GM23248 (cell line): ENCODE results near the gene CEP350. TPM values are rescaled to one million over a fixed set of nuclear protein-coding genes. Genes with fewer than 3 reads are reported as not detected.
A peak's percentile ranks its signal among the peaks of the same experiment; 100 is the strongest.

Experiments used
- DNase-seq: peaks from one replicate; pipeline ENCODE4 v3.0.0-alpha.2; 2015
- H2AFZ ChIP-seq: fragments of 200-600 bp; sonication (generic); 2 replicates; pipeline ENCODE4 v1.6.1; 2016; ENCODE audit warnings: antibody characterized with exemption
- H3F3A ChIP-seq: fragments of 200-600 bp; sonication (generic); 2 replicates; pipeline ENCODE4 v1.6.1; 2016; ENCODE audit warnings: mild to moderate bottlenecking, antibody characterized with exemption, mixed run types; ENCODE audit not compliant: insufficient read depth
- H3K27ac ChIP-seq: fragments of 200-600 bp; sonication (generic); 2 replicates; pipeline ENCODE4 v1.5.1; 2016; ENCODE audit warnings: mild to moderate bottlenecking
- H3K27me3 ChIP-seq: fragments of 200-600 bp; sonication (generic); replicated peaks from 2 replicates; pipeline ENCODE4 v1.6.1; 2016; ENCODE audit warnings: mild to moderate bottlenecking; ENCODE audit not compliant: insufficient read depth
- H3K36me3 ChIP-seq: fragments of 200-600 bp; sonication (generic); 2 replicates; pipeline ENCODE4 v1.6.1; 2016; ENCODE audit warnings: low read depth, mild to moderate bottlenecking
- H3K4me1 ChIP-seq: fragments of 200-600 bp; sonication (generic); 2 replicates; pipeline ENCODE4 v1.6.1; 2016; ENCODE audit warnings: mild to moderate bottlenecking; ENCODE audit not compliant: insufficient read depth
- H3K4me2 ChIP-seq: fragments of 200-600 bp; sonication (generic); one replicate; pipeline ENCODE4 v1.6.1; 2016; ENCODE audit warnings: mild to moderate bottlenecking; ENCODE audit not compliant: unreplicated experiment
- H3K4me3 ChIP-seq: fragments of 200-600 bp; sonication (generic); 2 replicates; pipeline ENCODE4 v1.5.1; 2016; ENCODE audit warnings: mild to moderate bottlenecking
- H3K79me2 ChIP-seq: fragments of 200-600 bp; sonication (generic); 2 replicates; pipeline ENCODE4 v1.6.1; 2016; ENCODE audit warnings: mild to moderate bottlenecking; ENCODE audit not compliant: insufficient read depth
- H3K9ac ChIP-seq: fragments of 200-600 bp; sonication (generic); 2 replicates; pipeline ENCODE4 v1.6.1; 2016; ENCODE audit warnings: mild to moderate bottlenecking
- H3K9me2 ChIP-seq: fragments of 200-600 bp; sonication (generic); 2 replicates; pipeline ENCODE4 v1.6.1; 2016; ENCODE audit warnings: mixed run types, mild to moderate bottlenecking, moderate library complexity; ENCODE audit not compliant: insufficient read depth
- H3K9me3 ChIP-seq: fragments of 200-600 bp; sonication (generic); one replicate; pipeline ENCODE4 v1.6.1; 2017; ENCODE audit warnings: low read depth
- H4K20me1 ChIP-seq: fragments of 200-600 bp; sonication (generic); 2 replicates; pipeline ENCODE4 v1.6.0; 2016; ENCODE audit not compliant: insufficient read depth
- EZH2 ChIP-seq: fragments of 200-600 bp; sonication (generic); IDR thresholded peaks from 2 replicates; pipeline ENCODE4 v1.6.1; 2018; ENCODE audit warnings: antibody characterized with exemption, mild to moderate bottlenecking; ENCODE audit not compliant: insufficient read depth, poor library complexity, severe bottlenecking
- EZH2phosphoT487 ChIP-seq: fragments of 200-600 bp; sonication (generic); IDR thresholded peaks from 2 replicates; pipeline ENCODE4 v1.6.1; 2018; ENCODE audit warnings: antibody characterized with exemption, moderate library complexity, mild to moderate bottlenecking, low read depth; ENCODE audit not compliant: insufficient read depth
- WGBS, 2 experiments: methylation state at CpG; one replicate each; pipeline ENCODE4 v1.1.6; 2015 to 2017; ENCODE audit warnings: low lambda C conversion rate in 2 of 2, low coverage in 1 of 2; ENCODE audit errors: missing lambda C conversion rate in 2 of 2; 5-methylcytosine and 5-hydroxymethylcytosine counted together
- in situ Hi-C: fragments of 300-500 bp; cut with MboI; formaldehyde crosslinking; loops from 2 replicates; pipeline ENCODE4 v1.15.0; 2020
- polyA plus RNA-seq: library from polyadenylated mRNA; unstranded; fragments of >200 nt; fragmentation: Nextera tagmentation; extraction: Ambion mirVana; gene quantifications from 2 replicates; pipeline ENCODE4 v1.2.1, GENCODE V29; 2016
- total RNA-seq: library from RNA; depleted of rRNA; stranded (reverse); fragments of >200 nt; shearing (Covaris generic); gene quantifications from 2 replicates; pipeline ENCODE4 v1.2.3, GENCODE V29; 2014; rRNA removed

The CEP350 gene
- 29.7 and 81.3 TPM in 2 replicates for total RNA-seq
- polyA plus RNA-seq = 13.8 and 14.9 TPM in 2 replicates

DNA sequence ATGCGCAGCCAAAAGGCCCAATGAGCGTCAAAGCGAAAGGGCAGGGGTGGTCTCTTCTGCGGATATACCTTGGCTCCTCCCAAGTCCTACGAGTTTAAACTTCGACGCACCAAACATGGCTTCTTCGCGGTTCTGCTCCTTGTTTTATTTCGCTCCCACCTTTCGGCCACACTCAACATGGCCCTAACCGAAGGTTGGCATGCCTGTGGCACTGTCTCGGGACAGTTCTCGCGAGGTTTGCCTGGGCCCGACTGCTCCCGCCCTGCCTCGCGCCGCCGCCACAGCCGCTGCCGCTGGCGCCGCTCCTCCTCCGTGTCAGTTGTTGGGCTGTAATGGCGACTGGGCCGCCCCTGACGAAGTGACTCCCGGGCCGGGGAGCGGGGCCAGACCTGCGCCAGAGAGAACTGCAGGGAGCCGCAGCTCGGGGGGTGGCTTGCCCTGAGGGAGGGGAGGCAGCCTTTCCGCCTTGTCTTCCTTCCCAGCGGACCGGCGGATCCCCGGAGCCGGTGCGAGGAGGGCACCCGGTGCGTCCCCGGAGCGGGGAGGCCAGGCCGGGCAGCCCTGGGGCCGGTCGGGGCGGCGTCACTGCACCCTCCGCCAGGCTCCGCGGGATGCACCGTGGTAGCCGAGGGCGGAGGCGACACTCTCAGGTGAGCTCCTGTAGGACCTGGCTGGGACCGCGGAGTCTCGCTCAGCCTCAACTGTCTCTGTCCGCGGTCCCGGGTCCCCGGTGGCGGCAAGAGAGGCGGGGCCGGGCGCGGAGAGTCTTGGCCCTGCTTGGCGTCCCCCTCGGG, at the start of gene CEP350:
CEP350 (plus strand) TSS at position 318 of the 794 bp plus-strand sequence. CDS start 31,372 bp downstream, outside the sequence.
- in situ Hi-C loops = no loop called here
- Histone ChIP-seq H3K9me2 (no peaks in the 10 kb centered on the region), H3K4me3 (peak within 1 kb of the TSS; percentile 96), H3K36me3 (no peaks in the 10 kb centered on the region), H3K4me1 (peaks cover 26% of the 10 kb centered on the region), H3K79me2 (peaks cover 58% of the 10 kb centered on the region), H3F3A (peaks cover 17% of the 10 kb centered on the region), H4K20me1 (peaks cover 7% of the 10 kb centered on the region; the same call in 1 of the 2 replicates), H2AFZ (peak within 1 kb of the TSS; percentile 99), H3K27me3 (no peaks in the 10 kb centered on the region), H3K4me2 (peak within 1 kb of the TSS; percentile 93), H3K27ac (peak within 1 kb of the TSS; percentile 85), H3K9ac (peak within 1 kb of the TSS; percentile 93), H3K9me3 (no peaks in the 10 kb centered on the region)
- TF ChIP-seq EZH2phosphoT487 (no peak), EZH2 (no peak)
- DNase-seq = peak; percentile 99
- WGBS, 2 experiments = 1% methylated on average over 66 to 72 of the region's 72 CpGs

DNA sequence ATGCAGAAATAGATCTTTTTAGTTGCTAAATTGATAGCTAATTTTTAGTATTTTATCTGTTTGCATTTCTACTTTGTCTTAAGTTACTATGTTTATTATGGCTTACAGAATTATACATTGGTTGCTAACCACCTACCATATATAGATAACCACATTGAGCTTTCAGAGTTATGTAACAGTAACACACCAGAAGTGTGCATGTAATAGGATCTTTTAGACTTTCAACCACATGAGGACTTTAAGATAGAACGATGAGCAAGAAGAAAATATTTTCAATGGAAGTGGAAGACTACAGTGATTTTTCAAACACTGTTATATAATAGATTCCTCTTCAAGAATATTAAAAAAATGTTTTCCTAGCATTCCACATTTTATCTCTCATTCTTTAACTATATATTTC, 43.7 kb upstream of the CEP350 start:
- H4K20me1 ChIP-seq = no peaks in the 10 kb centered on the region
- no peak for DNase-seq
- no peaks in the 10 kb centered on the region for H3K9me3 ChIP-seq
- H3K27me3 ChIP-seq = no peaks in the 10 kb centered on the region
- no peak overlapping the region for H3K27ac ChIP-seq
- peaks cover 4% of the 10 kb centered on the region for H3F3A ChIP-seq
- H3K79me2 ChIP-seq = no peaks in the 10 kb centered on the region
- H3K9ac ChIP-seq = no peak overlapping the region
- H3K36me3 ChIP-seq = peaks cover 58% of the 10 kb centered on the region
- H3K4me2 ChIP-seq = no peak overlapping the region
- WGBS, 2 experiments = 98 to 100% methylated on average over 1 of the region's 1 CpG
- in situ Hi-C loops = loop anchor here (25.0 kb wide), 1 partner anchor 101 kb away; no protein-coding TSS in a partner anchor
- TF ChIP-seq EZH2phosphoT487 (no peak), EZH2 (no peak)
- no peaks in the 10 kb centered on the region for H3K9me2 ChIP-seq
- H3K4me3 ChIP-seq = no peak overlapping the region
- no peak overlapping the region for H2AFZ ChIP-seq
- H3K4me1 ChIP-seq = no peaks in the 10 kb centered on the region

- Histone ChIP-seq H3K4me1 (no peaks in the 10 kb centered on the region), H3K4me3 (no peak overlapping the region), H3F3A (no peaks in the 10 kb centered on the region; the same call in 1 of the 2 replicates), H3K9me2 (no peaks in the 10 kb centered on the region), H3K4me2 (no peak overlapping the region), H3K9me3 (no peaks in the 10 kb centered on the region), H3K27me3 (no peaks in the 10 kb centered on the region), H2AFZ (no peak overlapping the region), H3K36me3 (peaks cover 62% of the 10 kb centered on the region), H4K20me1 (no peaks in the 10 kb centered on the region), H3K9ac (no peak overlapping the region), H3K79me2 (no peaks in the 10 kb centered on the region), H3K27ac (no peak overlapping the region)
- DNase-seq = no peak
- no peak for TF ChIP-seq EZH2phosphoT487
- no peak for TF ChIP-seq EZH2
- 93 to 100% methylated on average over 2 to 3 of the region's 3 CpGs for WGBS, 2 experiments
- in situ Hi-C loops = loop anchor here (25.0 kb wide), 1 partner anchor 100 kb away; no protein-coding TSS in a partner anchor
These were observed 42.8 kb upstream of the CEP350 start for GRCh38 chr1:179911812-179912211.

DNA sequence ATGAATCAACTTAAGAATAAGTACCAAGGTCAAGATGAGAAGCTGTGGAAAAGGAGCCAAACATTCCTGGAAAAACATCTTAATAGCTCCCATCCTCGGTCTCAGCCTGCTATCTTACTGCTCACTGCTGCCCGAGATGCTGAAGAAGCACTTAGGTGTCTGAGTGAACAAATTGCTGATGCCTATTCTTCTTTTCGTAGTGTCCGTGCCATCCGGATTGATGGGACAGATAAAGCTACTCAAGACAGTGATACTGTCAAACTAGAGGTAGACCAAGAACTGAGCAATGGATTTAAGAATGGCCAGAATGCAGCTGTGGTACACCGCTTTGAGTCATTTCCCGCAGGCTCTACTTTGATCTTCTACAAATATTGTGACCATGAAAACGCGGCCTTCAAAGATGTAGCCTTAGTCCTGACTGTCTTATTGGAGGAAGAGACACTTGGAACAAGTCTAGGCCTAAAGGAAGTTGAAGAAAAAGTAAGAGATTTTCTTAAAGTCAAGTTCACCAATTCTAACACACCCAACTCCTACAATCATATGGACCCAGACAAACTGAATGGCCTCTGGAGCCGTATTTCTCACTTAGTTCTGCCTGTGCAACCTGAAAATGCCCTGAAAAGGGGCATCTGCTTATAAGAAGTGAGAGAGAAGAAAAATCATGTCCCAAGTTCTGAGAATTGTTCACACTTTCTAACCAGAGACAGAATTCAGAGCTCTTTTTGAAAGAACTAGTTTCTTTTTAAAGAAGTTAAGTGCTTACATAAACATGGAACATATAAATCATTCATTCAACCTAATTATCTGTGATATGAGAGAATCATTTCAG, 36.8 kb upstream of the CEP350 start:
- Histone ChIP-seq H3K4me1 (no peaks in the 10 kb centered on the region), H2AFZ (no peak overlapping the region), H3K9ac (no peak overlapping the region), H4K20me1 (no peaks in the 10 kb centered on the region), H3K79me2 (no peaks in the 10 kb centered on the region), H3K27me3 (no peaks in the 10 kb centered on the region), H3F3A (peaks cover 6% of the 10 kb centered on the region; the same call in 1 of the 2 replicates), H3K27ac (no peak overlapping the region), H3K4me2 (no peak overlapping the region), H3K9me3 (no peaks in the 10 kb centered on the region), H3K36me3 (peaks cover 64% of the 10 kb centered on the region), H3K4me3 (no peak overlapping the region), H3K9me2 (no peaks in the 10 kb centered on the region)
- in situ Hi-C loops = loop anchor here (25.0 kb wide), 1 partner anchor 94 kb away; no protein-coding TSS in a partner anchor
- WGBS, 2 experiments = 69 to 72% methylated on average over 10 of the region's 10 CpGs
- TF ChIP-seq EZH2phosphoT487 (no peak), EZH2 (no peak)
- no peak for DNase-seq
